ENCODE measurements around the gene TENM4.

The TENM4 gene

DNA sequence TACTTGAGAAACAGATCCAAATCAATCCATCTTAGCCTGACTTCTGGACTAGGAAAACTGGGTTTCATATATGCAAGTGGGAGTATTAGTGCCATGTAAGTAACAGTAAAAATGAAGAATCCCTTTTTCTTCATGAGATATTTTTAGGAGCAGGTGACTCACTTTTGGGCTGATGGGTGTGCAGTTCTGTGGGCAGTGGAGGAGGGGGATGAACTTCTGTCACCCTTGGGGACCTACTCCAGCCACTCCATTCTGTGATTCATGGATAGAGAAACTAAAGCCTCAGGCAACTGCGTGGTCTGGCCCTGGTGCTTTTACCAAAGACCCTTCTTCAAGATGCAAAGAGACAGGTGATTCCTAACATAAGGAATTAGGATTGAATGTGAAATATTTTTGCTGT lies 657.5 kb downstream of the TENM4 start:
- H3K36me3 ChIP-seq (ENCODE audit: insufficient read depth, low read length) = no peaks in the 10 kb centered on the region
- no peak overlapping the region for H3K4me3 ChIP-seq (ENCODE audit: low read depth, low read length)
- H3K4me1 ChIP-seq (ENCODE audit: control insufficient read depth, insufficient read depth, low read length, unreplicated experiment) = peaks cover 3% of the 10 kb centered on the region
- H3K79me2 ChIP-seq (ENCODE audit: control insufficient read depth, insufficient read depth, low read length, unreplicated experiment) = no peaks in the 10 kb centered on the region
- H3K27me3 ChIP-seq (ENCODE audit: insufficient read depth, low read length) = no peaks in the 10 kb centered on the region
- H2AFZ ChIP-seq (ENCODE audit: low read length, unreplicated experiment) = no peak overlapping the region
- no peak overlapping the region for H3K27ac ChIP-seq (ENCODE audit: low read depth, low read length)

- H3K4me1 ChIP-seq (ENCODE audit: control insufficient read depth, insufficient read depth, low read length, unreplicated experiment) = peaks cover 3% of the 10 kb centered on the region
- no peaks in the 10 kb centered on the region for H3K36me3 ChIP-seq (ENCODE audit: insufficient read depth, low read length)
- no peaks in the 10 kb centered on the region for H3K27me3 ChIP-seq (ENCODE audit: insufficient read depth, low read length)
- H3K27ac ChIP-seq (ENCODE audit: low read depth, low read length) = no peak overlapping the region
- no peak overlapping the region for H2AFZ ChIP-seq (ENCODE audit: low read length, unreplicated experiment)
- H3K4me3 ChIP-seq (ENCODE audit: low read depth, low read length) = no peak overlapping the region
- no peaks in the 10 kb centered on the region for H3K79me2 ChIP-seq (ENCODE audit: control insufficient read depth, insufficient read depth, low read length, unreplicated experiment)
Observed at GRCh38 chr11:78782725-78783124, 658.1 kb downstream of the TENM4 start.

DNA sequence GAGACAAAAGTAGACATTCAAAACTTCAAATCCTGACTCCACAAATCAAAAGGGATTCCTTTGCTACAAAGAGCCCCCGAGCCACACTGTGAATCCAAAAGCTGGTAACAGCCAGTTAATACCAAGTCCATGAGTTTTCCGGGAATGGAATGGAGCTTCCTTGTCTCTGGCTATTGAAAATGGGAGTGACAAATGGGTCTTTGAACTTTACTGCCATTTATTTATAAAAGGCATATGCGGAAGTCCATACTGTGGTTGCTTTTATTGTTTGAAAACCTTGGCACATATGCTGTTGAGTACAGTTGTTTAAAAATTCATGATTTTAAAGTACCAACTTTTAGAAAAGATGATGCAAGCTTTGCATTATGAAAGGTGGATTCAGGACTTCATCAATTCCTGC lies 659.9 kb downstream of the TENM4 start:
- peaks cover 3% of the 10 kb centered on the region for H3K4me1 ChIP-seq (ENCODE audit: control insufficient read depth, insufficient read depth, low read length, unreplicated experiment)
- no peaks in the 10 kb centered on the region for H3K36me3 ChIP-seq (ENCODE audit: insufficient read depth, low read length)
- 0 out of 2 replicates have a peak, but pooled peaks cover 4% of the 10 kb centered on the region for H3K27me3 ChIP-seq (ENCODE audit: insufficient read depth, low read length)
- H3K4me3 ChIP-seq (ENCODE audit: low read depth, low read length) = no peak overlapping the region
- H3K27ac ChIP-seq (ENCODE audit: low read depth, low read length) = no peak overlapping the region
- H3K79me2 ChIP-seq (ENCODE audit: control insufficient read depth, insufficient read depth, low read length, unreplicated experiment) = no peaks in the 10 kb centered on the region
- no peak overlapping the region for H2AFZ ChIP-seq (ENCODE audit: low read length, unreplicated experiment)

DNA sequence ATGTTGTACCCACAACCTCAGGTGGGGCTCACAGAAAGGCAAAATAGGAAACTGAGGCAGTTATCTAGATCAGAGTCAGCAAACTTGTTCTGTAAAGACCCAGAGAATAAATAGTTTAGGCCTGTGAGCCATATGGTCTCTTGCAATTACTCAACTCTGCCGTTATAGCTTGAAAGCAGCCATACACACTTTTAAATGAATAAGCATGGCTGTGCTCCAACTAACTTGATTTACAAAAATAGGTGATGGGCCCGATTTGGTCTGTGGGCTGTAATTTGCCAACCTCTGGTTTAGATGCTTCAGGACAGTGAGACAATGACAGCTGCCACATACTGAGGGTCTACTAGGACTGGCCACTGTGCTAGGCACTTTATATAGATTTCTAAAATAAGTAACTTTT lies 667.3 kb downstream of the TENM4 start:
- H3K27ac ChIP-seq (ENCODE audit: low read depth, low read length) = no peak overlapping the region
- no peak overlapping the region for H2AFZ ChIP-seq (ENCODE audit: low read length, unreplicated experiment)
- H3K27me3 ChIP-seq (ENCODE audit: insufficient read depth, low read length) = 0 out of 2 replicates have a peak, but pooled peaks cover 5% of the 10 kb centered on the region
- no peaks in the 10 kb centered on the region for H3K36me3 ChIP-seq (ENCODE audit: insufficient read depth, low read length)
- no peaks in the 10 kb centered on the region for H3K79me2 ChIP-seq (ENCODE audit: control insufficient read depth, insufficient read depth, low read length, unreplicated experiment)
- no peaks in the 10 kb centered on the region for H3K4me1 ChIP-seq (ENCODE audit: control insufficient read depth, insufficient read depth, low read length, unreplicated experiment)
- no peak overlapping the region for H3K4me3 ChIP-seq (ENCODE audit: low read depth, low read length)

DNA sequence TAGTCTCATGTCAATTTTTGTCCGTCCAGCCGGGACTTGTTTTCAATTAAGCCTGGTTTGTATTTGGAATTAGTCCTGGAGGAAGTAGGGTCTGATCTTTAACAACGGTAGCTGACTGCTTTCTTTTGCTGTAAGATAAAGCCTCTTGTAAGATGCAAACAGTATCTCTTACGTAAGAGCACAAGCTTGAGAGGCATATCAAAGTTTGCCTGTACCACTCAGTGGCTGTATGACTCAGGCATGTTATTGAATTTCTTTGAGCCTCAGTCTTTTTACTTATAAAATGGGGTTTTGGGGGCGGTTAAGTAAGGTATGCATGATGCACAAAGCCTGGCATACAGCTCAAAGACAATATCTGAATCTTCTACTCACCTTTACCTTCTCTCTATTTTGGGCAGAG lies 667.8 kb downstream of the TENM4 start:
- Histone ChIP-seq H3K79me2 (ENCODE audit: control insufficient read depth, insufficient read depth, low read length, unreplicated experiment) (no peaks in the 10 kb centered on the region), H3K27ac (ENCODE audit: low read depth, low read length) (no peak overlapping the region), H3K36me3 (ENCODE audit: insufficient read depth, low read length) (no peaks in the 10 kb centered on the region), H3K4me3 (ENCODE audit: low read depth, low read length) (no peak overlapping the region), H3K4me1 (ENCODE audit: control insufficient read depth, insufficient read depth, low read length, unreplicated experiment) (no peaks in the 10 kb centered on the region), H2AFZ (ENCODE audit: low read length, unreplicated experiment) (no peak overlapping the region), H3K27me3 (ENCODE audit: insufficient read depth, low read length) (0 out of 2 replicates have a peak, but pooled peaks cover 5% of the 10 kb centered on the region)

- Histone ChIP-seq H3K4me1 (ENCODE audit: control insufficient read depth, insufficient read depth, low read length, unreplicated experiment) (no peaks in the 10 kb centered on the region), H3K27ac (ENCODE audit: low read depth, low read length) (no peak overlapping the region), H3K27me3 (ENCODE audit: insufficient read depth, low read length) (0 out of 2 replicates have a peak, but pooled peaks cover 5% of the 10 kb centered on the region), H2AFZ (ENCODE audit: low read length, unreplicated experiment) (no peak overlapping the region), H3K4me3 (ENCODE audit: low read depth, low read length) (no peak overlapping the region), H3K36me3 (ENCODE audit: insufficient read depth, low read length) (no peaks in the 10 kb centered on the region), H3K79me2 (ENCODE audit: control insufficient read depth, insufficient read depth, low read length, unreplicated experiment) (no peaks in the 10 kb centered on the region)
Observed at GRCh38 chr11:78772186-78772585, 668.6 kb downstream of the TENM4 start.

DNA sequence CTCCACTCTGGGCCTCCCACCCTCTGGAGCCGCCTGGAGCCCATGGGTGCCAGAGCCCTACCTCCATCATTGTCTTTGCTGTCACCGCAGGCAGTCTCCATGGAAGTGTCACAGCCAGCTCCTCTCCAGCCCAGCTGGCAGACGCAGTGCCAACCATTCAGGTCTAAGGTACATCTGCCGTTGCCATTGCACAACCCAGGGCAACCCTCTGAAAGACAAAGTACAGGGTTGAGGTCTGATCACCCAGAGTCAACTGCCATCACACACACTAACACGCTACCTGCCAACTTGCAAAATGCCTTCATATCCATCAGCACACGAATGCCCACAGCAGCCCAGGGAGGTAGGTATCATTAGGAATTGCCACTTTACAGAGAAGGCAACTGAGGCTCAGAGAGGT lies 669.9 kb downstream of the TENM4 start:
- H3K27me3 ChIP-seq (ENCODE audit: insufficient read depth, low read length) = 0 out of 2 replicates have a peak, but pooled peaks cover 2% of the 10 kb centered on the region

DNA sequence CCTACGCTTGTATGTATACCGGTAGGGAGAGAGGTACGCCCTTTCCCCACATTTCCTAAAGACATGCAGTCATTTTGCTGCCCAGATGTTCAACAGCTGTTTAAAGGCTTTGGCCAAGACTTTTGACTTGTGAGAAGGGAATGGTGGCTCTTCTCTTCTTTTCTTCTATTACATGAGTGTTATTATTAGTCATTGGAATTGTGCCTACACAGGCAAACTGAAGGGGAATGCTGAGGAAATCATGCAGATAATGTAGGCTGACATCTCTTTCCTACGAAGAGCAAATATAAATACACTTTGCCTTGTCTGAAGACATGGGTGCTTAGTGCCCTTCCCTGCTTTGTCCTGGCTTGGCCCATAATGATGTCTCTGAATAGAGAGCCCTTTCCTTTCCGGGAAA lies 671.9 kb downstream of the TENM4 start:
- Histone ChIP-seq H2AFZ (ENCODE audit: low read length, unreplicated experiment) (no peak overlapping the region), H3K27me3 (ENCODE audit: insufficient read depth, low read length) (0 out of 2 replicates have a peak, but pooled peaks cover 4% of the 10 kb centered on the region), H3K27ac (ENCODE audit: low read depth, low read length) (no peak overlapping the region), H3K79me2 (ENCODE audit: control insufficient read depth, insufficient read depth, low read length, unreplicated experiment) (no peaks in the 10 kb centered on the region), H3K36me3 (ENCODE audit: insufficient read depth, low read length) (no peaks in the 10 kb centered on the region), H3K4me1 (ENCODE audit: control insufficient read depth, insufficient read depth, low read length, unreplicated experiment) (no peaks in the 10 kb centered on the region), H3K4me3 (ENCODE audit: low read depth, low read length) (no peak overlapping the region)

More for the DNA sequence above, 669.9 kb downstream of the TENM4 start:
- H3K4me3 ChIP-seq (ENCODE audit: low read depth, low read length) = no peak overlapping the region
- H3K27ac ChIP-seq (ENCODE audit: low read depth, low read length) = no peak overlapping the region
- no peaks in the 10 kb centered on the region for H3K36me3 ChIP-seq (ENCODE audit: insufficient read depth, low read length)
- H3K79me2 ChIP-seq (ENCODE audit: control insufficient read depth, insufficient read depth, low read length, unreplicated experiment) = no peaks in the 10 kb centered on the region
- H2AFZ ChIP-seq (ENCODE audit: low read length, unreplicated experiment) = no peak overlapping the region
- H3K4me1 ChIP-seq (ENCODE audit: control insufficient read depth, insufficient read depth, low read length, unreplicated experiment) = no peaks in the 10 kb centered on the region

DNA sequence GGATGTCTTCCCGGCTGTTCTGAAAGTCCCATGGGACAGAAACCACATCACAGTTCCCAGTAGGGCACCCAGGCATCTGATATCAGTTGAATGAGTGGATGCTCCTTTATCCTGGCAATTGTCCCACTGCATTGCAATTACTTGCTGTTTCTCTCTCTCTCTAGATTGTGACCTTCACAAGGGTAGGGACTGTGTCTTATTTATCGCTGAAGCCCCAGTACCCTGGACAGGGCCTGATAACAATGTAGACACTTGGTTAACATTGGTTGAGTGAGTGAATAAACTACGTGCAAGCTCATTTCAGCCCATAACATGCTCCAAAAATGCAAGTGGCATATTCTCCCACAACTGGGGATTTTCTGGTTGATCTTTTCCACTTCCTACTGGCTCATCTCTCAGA lies 672.5 kb downstream of the TENM4 start:
- 0 out of 2 replicates have a peak, but pooled peaks cover 4% of the 10 kb centered on the region for H3K27me3 ChIP-seq (ENCODE audit: insufficient read depth, low read length)

DNA sequence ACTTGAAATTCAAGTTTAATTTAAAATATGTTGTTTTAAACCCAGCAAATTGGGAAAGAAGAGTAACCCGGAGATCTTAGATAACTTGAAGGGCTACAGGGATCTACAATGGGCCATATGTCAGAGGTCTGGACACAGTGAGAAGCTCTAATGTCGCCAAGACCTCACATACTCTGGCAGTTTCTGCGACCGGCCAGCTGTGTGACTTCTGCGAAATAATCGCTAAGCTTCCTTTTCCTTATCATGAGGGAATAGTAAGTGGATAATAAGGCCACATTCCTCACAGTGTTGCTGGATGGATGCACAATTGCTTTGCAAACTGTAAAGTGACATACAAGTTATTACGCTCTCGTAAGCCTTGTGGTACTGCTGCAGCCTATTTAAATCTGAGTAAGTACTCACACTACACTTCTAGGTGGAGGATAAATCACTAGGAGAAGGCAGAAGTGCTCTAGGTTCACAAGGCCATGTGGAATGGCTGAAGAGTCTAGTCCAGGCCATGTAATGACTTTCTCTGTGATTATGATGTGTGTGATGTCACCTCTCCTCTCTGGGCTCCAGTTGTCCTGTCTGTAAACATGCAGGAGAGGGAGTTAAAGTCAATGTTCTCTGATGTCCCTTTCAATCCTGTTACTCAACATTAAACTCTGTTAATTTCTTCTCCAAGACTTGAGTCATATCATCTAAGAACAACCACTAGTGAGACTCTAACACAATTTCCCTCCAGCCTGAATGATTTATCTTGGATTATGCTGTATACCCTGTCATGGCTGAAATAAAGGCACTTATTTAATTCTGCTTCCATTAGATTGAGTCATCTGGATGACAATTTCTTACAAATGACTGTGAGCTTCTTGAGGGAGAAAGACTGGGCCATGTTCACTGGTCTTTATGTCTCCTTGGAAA lies 673.5 kb downstream of the TENM4 start:
- Histone ChIP-seq H3K4me3 (ENCODE audit: low read depth, low read length) (no peak overlapping the region), H3K79me2 (ENCODE audit: control insufficient read depth, insufficient read depth, low read length, unreplicated experiment) (no peaks in the 10 kb centered on the region), H3K4me1 (ENCODE audit: control insufficient read depth, insufficient read depth, low read length, unreplicated experiment) (no peaks in the 10 kb centered on the region), H2AFZ (ENCODE audit: low read length, unreplicated experiment) (no peak overlapping the region), H3K27me3 (ENCODE audit: insufficient read depth, low read length) (0 out of 2 replicates have a peak, but pooled peaks cover 4% of the 10 kb centered on the region), H3K27ac (ENCODE audit: low read depth, low read length) (no peak overlapping the region), H3K36me3 (ENCODE audit: insufficient read depth, low read length) (no peaks in the 10 kb centered on the region)

More for the DNA sequence above, 672.5 kb downstream of the TENM4 start:
- H3K27ac ChIP-seq (ENCODE audit: low read depth, low read length) = no peak overlapping the region
- no peak overlapping the region for H2AFZ ChIP-seq (ENCODE audit: low read length, unreplicated experiment)
- no peaks in the 10 kb centered on the region for H3K36me3 ChIP-seq (ENCODE audit: insufficient read depth, low read length)
- H3K4me3 ChIP-seq (ENCODE audit: low read depth, low read length) = no peak overlapping the region
- no peaks in the 10 kb centered on the region for H3K4me1 ChIP-seq (ENCODE audit: control insufficient read depth, insufficient read depth, low read length, unreplicated experiment)
- H3K79me2 ChIP-seq (ENCODE audit: control insufficient read depth, insufficient read depth, low read length, unreplicated experiment) = no peaks in the 10 kb centered on the region

- no peak overlapping the region for H2AFZ ChIP-seq (ENCODE audit: low read length, unreplicated experiment)
- no peak overlapping the region for H3K4me3 ChIP-seq (ENCODE audit: low read depth, low read length)
- H3K27me3 ChIP-seq (ENCODE audit: insufficient read depth, low read length) = 0 out of 2 replicates have a peak, but pooled peaks cover 4% of the 10 kb centered on the region
- no peak overlapping the region for H3K27ac ChIP-seq (ENCODE audit: low read depth, low read length)
- no peaks in the 10 kb centered on the region for H3K36me3 ChIP-seq (ENCODE audit: insufficient read depth, low read length)
- H3K4me1 ChIP-seq (ENCODE audit: control insufficient read depth, insufficient read depth, low read length, unreplicated experiment) = no peaks in the 10 kb centered on the region
- no peaks in the 10 kb centered on the region for H3K79me2 ChIP-seq (ENCODE audit: control insufficient read depth, insufficient read depth, low read length, unreplicated experiment)
Observed at GRCh38 chr11:78764946-78765345, 675.9 kb downstream of the TENM4 start.
